HG02852 (cell line): ENCODE data around the gene ALK.
A peak's percentile ranks its signal among the peaks of the same experiment; 100 is the strongest.

Source experiments
- ATAC-seq: cut with Tn5 transposase; IDR thresholded peaks from one replicate; pipeline ENCODE4 v1.9.1; 2021; ENCODE audit warnings: mild to moderate bottlenecking, moderate library complexity; ENCODE audit not compliant: unreplicated experiment

Gene ALK

DNA sequence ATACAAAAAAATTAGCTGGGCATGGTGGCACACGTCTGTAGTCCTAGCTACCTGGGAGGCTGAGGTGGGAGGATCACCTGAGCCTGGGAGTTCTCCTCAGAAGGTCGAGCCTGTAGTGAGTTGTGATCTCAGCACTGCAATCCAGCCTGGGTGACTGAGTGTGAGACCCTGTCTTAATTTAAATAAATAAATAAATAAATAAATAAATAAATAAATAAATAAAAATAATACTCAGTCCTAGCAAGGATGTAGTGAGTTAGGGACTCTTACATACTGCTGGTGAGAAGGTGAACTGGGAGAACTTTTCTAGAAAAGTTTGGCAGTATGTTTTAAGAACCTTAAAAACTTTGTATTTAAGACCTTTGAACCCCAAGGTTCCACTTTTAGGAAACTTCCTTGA is 576.1 kb downstream of the ALK start:
- ATAC-seq, result no peak

DNA sequence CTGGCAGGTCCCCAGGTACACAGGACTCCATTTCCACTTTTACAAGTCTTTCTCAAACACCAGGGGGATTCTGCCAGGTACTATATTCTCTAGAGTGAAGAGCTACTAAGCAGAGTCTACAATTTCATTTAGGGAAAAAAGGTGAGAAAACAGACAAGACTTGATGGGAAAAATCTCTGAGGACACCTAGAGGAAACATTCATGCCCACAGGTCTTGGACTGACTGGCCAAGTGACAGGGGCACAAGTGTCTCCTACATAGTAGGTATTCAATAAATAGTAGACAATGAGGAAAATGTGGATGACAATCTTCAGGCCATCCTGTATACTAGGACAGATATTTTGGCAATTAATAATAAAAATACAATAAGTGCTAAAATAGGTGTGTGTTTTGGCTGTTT is 577.6 kb downstream of the ALK start:
- no peak for ATAC-seq

DNA sequence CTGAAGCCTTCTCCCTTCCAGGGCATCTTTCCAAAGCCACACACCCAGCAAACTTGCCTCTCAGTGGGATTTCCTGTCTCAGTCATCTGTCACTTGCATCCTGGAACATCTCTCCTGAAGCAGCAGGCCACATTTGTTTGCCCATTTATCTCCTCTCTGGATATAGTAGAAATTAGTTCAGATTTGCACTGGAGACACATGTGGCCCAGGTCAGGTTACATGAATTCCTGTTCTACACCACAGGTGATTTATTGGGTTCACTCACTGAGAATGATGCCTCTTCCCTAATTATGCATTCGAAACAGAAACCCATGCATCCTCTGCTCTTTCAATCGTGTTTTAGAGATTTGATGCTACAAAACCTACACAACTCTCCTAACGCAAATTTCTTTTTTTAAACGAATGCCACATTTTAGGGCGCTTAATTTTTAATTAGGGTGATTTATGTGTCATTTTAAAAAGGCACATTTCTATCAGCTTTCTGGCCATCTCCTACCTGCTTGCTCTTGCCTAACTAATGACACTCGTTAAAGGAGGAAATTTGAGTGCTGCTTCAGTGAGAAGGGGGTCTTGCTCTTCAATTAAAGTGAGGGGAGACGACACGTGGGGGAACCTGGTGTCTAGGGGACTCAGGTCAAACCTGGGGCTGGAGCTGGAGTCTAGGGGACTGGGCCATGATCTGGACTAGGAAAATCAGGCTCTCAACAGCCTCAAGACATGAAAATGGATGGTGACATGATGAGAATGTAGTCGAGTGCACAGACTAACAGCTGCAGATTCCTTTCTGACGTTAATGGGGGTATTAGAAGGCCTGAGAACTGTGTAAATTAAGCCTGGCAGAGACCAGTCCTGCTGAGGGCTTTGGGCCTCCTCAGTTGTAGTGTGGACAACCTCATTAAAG is 584.8 kb downstream of the ALK start:
- ATAC-seq, result no peak

DNA sequence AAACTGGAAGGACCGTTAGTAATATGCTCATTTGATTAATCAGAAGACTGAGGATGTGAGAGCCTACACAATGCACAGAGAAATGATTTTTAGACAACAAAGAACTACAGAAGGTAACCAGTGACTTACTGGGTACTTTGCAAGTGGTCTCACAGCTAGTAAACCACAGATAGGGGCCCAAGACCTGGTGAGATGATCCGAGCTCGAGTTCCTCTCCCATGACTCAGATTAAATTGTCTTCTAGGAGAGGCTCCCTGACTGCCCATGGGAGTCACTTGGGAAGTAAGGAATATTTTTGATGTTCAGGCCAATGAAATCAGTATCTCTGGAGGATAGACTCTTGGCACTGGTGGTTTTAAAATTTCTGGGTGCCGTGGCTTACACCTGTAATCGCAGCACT is 586.0 kb downstream of the ALK start:
- no peak for ATAC-seq

DNA sequence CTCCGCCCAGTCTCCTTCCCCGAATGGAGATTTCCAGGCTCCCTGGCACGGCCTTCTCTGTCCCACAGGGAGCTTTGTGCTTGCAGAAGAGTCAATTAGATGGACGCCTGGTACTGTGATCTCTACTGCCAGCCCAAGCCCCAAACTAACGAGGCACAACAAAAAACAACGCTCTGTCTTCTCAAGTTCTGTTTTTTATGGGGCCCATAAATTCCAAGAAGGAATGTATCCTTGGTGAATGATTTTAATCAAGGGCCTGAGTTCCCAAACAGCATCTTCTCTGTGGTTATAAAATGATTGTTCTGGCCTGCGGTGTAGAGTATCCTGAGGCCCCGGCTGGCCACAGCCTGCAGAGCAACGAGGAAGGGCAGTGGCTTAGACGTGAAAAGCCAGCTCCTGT is 586.7 kb downstream of the ALK start:
- no peak for ATAC-seq

DNA sequence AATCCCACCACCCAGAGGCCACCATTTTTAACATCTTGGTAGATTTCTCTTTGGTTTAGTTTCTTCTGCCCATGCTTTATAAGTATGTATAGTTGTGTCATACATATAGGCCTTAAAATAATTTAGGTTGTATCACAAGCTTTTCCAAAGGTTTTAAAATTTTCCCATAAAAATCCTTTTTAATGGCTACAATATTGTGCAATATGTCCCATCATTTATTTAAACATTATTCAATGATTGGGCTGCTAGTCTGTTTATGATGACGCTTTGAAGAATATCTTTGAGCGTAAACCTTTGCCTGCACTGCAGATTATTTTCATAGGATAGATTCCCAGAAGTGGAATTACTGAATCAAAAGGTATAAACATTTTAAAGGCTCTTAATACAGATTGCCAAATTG is 588.8 kb downstream of the ALK start:
- ATAC-seq, result no peak

DNA sequence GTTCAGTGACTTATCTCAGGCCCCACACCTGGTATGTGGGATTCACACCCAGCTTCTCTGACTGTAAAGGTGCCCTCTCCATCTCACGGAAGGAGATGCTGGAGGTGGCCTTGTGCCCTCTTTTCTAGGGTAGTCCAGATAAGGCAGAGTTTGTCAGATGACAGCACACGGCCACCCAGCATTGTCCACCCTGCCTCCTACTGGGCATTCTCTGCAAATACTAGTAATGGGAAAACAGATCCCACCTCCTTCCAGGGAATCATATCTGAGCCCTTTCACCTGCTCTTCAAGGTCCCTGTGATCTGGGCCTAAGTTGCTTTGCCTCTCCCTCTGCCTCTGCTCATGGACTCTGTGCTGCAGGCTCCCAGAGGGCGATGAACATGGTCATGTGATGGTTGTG is 591.5 kb downstream of the ALK start:
- no peak for ATAC-seq

DNA sequence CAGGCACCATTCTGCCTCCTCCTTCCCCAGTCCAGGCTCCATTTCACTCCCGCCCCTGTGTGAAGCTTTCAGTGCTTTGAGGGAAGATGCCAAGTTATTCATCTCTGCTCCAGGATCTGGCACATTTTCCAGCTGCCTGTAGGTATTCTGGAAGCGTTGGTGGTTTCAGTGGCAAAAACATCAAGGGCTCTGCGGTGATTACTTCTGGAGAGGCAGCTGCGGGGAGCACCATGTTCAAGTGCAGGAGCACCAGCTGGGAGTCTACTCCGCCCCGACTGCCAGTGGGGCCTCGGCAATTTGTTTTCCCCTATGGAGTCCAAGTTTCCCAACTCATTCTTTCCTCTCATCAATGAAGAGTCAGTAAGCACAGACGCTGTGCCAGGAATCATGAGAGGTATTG is 594.5 kb downstream of the ALK start:
- no peak for ATAC-seq

DNA sequence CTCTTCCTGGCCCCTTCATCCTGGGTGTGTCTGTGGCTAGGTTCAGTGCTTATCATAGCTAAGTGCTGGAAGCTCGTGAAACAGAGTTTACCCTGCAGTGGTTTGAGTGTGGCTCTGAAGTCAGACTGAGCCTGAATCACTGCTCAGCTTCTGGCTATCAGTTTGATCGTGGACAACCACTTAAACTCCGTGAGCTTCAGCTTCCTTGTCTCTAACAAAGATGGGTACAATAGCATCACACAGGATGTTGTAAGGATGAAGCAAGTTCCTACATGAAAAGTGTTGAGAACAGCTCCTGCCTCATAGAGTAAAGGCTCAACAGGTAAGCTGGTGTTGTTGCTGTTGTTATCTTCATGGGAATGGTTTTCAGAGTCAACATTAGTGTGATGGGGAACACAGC is 595.8 kb downstream of the ALK start:
- no peak for ATAC-seq

DNA sequence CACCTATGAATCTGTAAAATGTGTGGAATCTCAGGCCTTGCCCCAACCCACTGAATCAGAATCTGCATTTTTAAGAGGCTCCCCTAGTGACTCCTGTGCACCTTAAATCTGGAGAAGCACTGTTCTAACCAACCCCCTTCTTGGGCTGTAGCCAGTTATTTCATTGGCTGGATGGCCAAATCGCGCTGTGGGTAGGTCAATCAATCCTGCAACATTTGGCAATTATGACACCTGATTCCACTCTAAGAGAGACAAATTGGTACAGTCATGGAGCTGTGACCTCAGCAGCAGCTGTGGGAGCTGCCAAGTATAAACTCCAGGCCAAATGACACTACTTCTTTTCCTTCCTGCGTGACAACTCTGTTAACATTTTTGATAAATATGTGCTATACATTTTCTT is 597.4 kb downstream of the ALK start:
- no peak for ATAC-seq

DNA sequence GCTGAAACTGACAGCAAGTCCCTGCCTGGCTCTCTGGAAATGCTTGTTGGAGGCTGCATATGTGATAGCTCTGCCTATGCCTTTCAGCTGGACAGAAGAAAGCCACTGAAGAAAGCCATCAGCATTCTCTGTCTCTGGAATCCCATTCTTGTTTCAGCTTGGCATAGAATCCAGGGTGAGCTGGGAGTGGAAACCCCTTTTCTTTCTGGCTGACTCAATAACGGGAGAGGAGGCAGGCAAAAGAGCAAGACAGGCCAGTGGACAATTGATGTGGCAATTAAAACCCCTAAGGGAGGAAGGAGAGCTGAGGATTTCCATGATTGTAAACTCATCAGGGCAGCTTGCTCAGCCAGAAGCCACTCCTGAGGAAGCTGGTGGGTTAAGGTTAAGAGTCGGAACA is 598.1 kb downstream of the ALK start:
- no peak for ATAC-seq

DNA sequence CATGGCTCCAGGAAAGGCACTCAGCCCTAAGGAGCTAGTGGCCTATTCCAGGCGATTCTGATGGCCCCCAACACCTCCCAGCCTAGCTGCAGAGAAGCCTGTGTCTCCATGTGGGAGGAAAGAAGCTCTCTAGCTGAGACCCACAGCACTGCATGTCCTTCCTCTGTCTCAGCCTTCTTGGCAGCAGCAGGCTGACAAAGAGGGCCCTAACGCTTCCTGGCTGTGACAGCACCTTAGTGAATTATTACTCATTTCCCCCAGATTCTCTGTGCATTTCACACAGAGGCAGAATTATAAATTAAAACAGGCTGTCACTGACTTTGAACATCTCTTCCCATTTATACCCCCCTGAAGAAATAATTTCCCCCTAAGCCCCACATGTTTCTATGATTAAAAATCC is 599.4 kb downstream of the ALK start:
- ATAC-seq, result no peak

DNA sequence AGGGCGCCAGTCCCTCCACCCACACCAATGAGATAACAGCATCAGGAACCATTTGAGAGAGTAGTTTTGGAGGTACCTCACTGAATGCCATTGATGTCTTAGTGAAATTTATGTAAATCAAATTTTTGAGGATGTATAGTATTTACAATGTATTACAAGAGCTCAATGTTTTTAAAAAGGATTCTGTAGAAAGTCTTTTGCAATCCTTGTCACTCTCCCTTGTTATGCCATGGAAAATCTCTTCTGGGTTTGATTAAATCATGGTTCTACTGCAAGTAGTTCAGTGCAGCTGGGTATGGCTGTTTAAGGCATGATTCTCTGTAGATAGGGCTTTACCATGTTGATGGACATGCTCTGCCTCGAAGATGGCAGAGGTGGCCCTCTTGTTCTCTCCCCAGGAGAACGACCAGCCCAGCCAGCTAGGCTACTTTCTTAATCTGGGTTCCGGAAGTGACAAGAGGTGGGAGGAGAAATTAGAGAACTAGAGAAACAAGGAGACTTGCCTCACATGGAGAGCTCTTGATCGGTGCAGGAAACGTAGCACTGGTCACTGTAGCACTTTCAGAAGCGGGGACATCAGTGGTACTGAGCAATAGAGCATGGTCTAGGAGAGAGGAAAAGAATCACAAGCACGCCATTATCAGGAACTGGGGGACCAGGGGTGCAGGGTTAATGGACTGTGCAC is 603.4 kb downstream of the ALK start:
- no peak for ATAC-seq

DNA sequence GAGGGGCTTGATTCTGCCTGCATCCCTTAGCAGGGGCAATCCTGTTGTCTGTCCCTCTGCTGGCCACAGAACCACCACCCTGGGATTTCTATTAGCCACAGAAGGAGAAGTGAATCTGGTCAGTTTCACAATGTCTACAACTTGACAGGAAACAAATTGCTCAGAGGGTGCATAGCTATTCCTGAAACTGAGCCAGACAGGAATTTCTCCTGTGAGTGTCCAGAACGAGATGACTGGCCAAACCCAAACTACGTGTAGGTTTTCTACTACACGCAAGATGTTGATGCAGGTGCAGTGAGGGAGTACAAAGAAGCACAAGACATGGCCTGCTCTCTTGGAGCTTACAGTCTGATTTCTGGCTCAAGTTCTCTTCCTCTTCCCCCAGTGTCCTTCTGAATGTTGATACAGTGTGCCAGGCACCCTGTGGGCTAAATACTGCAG is 604.3 kb downstream of the ALK start:
- peak; percentile 41 for ATAC-seq

DNA sequence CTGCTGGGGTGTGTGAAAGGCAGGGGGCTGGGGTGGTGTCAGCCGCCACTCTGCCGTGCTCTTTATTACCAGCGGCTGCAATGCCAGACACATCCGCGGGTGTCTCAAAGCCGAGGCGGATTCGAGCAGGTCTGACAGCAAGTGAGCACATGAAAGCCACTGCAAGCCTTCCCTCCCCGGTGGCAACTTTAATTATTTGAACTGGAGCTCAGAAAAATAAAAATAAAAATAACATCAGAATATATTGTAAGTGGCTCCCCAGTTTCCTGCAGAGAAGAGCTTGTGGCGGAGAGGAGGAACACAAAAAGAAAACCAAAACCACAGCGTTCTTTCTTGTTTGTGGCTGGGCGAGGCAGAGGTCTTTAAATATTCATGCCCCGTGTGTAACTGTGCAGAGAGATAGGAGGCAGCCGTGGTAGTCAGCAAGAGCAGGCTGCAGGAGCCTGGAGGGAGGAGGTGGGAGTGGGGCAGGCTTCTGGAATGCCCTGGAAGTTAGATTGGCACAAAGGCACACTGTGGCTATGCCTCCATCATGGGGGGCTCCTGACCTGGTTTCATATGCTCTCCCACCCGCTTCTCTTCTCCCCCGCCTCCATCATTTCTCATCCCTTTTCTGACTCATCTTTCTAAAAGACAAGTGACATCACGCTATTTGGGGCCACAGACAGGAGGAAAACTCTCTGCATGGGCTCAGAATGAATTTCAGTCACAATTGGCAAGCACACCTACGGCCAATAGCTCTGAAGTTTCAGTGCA is 606.4 kb downstream of the ALK start:
- ATAC-seq, result peak; percentile 74

DNA sequence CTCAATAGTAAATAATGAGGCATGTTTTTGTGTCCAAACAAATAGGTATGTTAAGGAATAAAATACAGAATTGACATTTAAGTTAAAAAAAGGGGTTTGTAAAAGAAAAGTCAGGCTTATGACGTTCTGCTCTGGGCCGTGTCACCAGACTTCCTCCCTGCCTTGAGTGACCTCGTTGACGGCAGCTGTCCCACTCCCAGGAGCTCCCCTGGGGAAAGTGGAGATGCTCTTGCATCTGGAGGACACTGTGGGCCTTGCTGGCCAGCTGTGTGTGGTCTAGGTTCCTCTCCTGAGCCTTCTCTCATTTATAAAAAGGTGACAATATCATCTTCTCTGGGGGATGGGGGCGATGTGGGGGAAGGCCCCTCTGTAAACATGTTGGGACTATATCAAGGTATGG is 609.9 kb downstream of the ALK start:
- ATAC-seq, result no peak

DNA sequence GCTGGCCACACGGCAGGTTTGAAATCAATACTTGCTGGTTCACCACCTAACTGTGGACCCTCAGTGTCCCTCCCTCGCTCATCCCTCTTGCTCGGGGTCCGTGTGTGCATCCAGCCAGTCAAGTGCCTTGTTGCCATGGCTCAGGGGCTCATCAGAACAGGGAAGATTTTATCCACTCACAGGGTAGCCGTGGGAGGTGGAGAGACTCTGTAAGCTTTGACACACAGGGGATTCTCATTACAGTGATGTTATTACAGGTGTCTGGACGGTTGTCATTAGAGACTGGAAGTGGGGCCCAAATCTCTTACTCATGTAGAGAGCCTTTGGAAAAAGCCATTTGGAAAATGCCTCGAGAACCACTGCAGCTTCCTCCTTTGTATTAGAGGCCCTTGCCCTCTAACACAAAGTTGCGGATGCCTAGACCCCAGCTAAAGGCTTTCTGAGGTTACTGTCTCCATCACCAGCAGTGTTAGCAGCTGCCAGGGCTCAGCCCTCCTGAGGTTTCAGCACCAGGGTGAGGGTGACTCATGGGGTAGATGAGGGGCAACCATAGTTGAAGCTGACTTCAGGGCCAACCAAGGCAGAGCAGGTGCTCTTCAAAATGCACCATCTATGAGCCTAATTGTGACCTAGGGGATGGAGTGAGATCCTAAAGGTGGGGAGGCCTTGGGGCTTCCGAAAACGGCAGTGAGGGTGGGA is 610.6 kb downstream of the ALK start:
- ATAC-seq, result no peak

DNA sequence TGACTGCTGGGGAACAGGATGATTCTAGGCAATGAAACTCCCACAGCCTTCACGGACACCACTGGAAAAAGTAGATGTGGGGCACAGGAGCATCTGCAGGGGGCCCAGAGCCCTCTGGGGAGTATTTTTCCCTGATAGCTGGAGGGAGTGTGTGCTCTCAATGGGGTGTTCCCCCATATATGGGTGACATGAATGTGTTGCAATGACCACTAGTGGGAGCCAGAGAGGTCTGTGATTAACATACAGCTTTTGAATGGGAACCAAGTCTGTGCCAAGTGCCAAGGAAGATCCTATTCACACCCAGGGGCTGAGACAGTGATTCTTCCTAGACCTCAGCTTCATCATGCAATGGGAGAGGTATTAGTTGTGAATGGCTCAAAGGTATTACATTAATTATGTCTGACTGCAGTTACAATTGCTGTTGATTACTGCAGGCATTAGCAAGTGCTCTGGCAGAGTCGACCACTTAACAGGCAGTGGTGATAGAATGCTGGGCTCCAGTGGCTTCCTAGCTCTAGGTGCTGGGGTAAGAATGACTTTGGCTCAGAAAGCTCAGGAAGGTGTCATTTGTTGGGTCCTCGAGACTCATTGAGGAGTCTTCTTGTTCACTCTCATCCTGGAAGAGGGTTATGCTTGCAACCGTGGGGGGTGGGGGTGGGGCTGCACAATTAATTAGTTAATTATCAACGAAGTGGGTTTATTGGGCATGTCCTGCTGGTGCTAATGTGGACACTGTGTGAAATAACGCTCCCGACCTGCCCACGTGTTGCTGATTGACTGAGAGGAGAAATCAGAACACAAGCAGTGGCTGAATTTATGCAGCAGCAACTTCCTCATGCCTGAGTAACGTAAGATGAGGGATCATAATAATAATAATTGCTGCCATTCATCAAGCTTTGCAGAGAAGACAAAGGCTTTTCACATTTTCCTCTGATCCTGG is 612.0 kb downstream of the ALK start:
- ATAC-seq, result peak; percentile 68

DNA sequence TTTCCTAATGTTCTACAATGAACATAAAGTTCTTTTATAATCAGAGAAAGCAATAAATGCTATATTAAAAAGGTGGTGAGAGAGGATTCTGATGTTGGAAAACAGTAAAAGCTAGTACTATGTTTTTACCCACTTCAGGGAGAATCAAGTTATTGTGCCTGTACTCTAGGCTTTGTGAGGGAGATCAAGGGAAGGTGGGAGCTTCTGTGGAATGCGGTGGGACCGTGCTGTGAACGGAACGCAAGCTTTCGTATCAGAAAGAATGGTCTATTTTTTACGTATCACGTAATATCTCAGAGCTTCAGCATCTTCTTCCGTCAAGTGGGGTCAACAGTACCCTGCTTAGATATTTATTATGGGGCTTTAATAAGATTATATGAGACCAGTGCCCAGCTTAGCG is 613.0 kb downstream of the ALK start:
- no peak for ATAC-seq

DNA sequence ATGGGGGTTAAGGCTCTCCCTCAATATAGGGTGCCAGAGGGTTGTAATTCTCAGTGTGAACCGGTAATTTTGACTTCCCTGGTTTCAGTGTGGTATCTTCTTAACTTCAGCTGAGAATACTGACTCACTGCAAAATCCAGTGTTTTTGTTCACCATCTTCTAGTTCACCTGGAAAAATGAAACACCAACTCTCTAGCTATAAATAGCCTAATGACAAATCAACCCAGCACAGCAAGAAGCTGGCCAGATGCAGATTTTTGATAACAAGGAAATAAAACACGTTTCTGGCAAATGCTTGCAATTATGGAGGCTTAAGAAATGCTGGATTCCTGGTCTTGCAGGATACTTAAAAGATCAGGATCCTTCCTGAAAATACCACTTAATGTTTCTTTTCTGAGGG is 613.9 kb downstream of the ALK start:
- ATAC-seq, result no peak
